HepG2 (cell line): Measurements from ENCODE around the gene GJD4. TPM values are rescaled to one million over a fixed set of nuclear protein-coding genes. Genes with fewer than 3 reads are reported as not detected.

ENCODE experiments used
- ATAC-seq: fragments of 200-7000 bp; cut with Tn5 transposase; 3 replicates; pipeline ENCODE4 v1.9.1; 2020; ENCODE audit warnings: mild to moderate bottlenecking, moderate library complexity
- BruUV-seq: library from RNA; stranded (reverse); fragments of 400-500 nt; replicated peaks from 2 replicates; lab custom pipeline; 2021; lab: Mats Ljungman, UMichigan
- CTCF ChIA-PET: fragments of 300-600 bp; formaldehyde crosslinking; extraction: SDS; loops from one replicate; lab custom pipeline; 2021; ENCODE audit warnings: low total read pairs, inconsistent platforms, low intra/inter-chr PET ratio; lab: Yijun Ruan, JAX
- POLR2A ChIA-PET: fragments of 350-600 bp; sonication (Branson Sonifier 250); formaldehyde crosslinking; loops from one replicate; lab custom pipeline; 2020; ENCODE audit warnings: antibody characterized with exemption, inconsistent platforms; lab: Yijun Ruan, JAX
- DNase-seq: peaks from one replicate; pipeline ENCODE4 v3.0.0-alpha.2; 2015; ENCODE audit warnings: low spot score
- FAIRE-seq: peaks from 3 replicates; lab custom pipeline; 2011; peaks lifted over from hg19 to GRCh38; lab: Jason Lieb, UNC
- H2AFZ ChIP-seq: one replicate; pipeline ENCODE4 v1.6.1; 2011; ENCODE audit warnings: low read length, inconsistent platforms
- H3K27ac ChIP-seq: fragments of 300-600 bp; 3 replicates; pipeline ENCODE4 v1.8.0; 2011; ENCODE audit warnings: mixed run types, mild to moderate bottlenecking, mixed read lengths, low read length, inconsistent platforms; ENCODE audit not compliant: insufficient read depth; ENCODE audit errors: extremely low read length
- H3K27me3 ChIP-seq, 2 experiments: fragments of 200-600 bp in 1 of 2; 2 replicates in 1 of 2; 3 replicates in 1 of 2; pipeline versions ENCODE4 v1.6.0 to v1.8.0; 2011; ENCODE audit warnings: low read length in 2 of 2, mild to moderate bottlenecking in 2 of 2, moderate library complexity in 2 of 2, inconsistent platforms in 1 of 2; ENCODE audit not compliant: insufficient read depth in 2 of 2, control insufficient read depth in 1 of 2
- H3K36me3 ChIP-seq, 2 experiments: fragments of 200-600 bp in 1 of 2; replicated peaks in 1 of 2; 2 replicates in 1 of 2; 3 replicates in 1 of 2; pipeline versions ENCODE4 v1.5.1 to v1.8.0; 2011; ENCODE audit warnings: low read length in 2 of 2, inconsistent platforms in 1 of 2; ENCODE audit not compliant: insufficient read depth in 2 of 2, control insufficient read depth in 1 of 2
- H3K4me1 ChIP-seq: 2 replicates; pipeline ENCODE4 v1.5.1; 2012; ENCODE audit warnings: low read length, inconsistent platforms; ENCODE audit not compliant: insufficient read depth
- H3K4me2 ChIP-seq: 2 replicates; pipeline ENCODE4 v1.6.0; 2011; ENCODE audit warnings: low read depth, low read length, inconsistent platforms
- H3K4me3 ChIP-seq, 3 experiments: fragments of 200-600 bp in 1 of 3; sonication (generic), shearing (Covaris generic) in 1 of 3; replicated peaks in 1 of 3; 2 replicates each; pipeline ENCODE4 v1.5.1; 2011 to 2016; ENCODE audit warnings: low read length in 3 of 3, inconsistent platforms in 2 of 3, low read depth in 2 of 3, mild to moderate bottlenecking in 2 of 3, control low read depth in 1 of 3, mixed read lengths in 1 of 3; ENCODE audit not compliant: insufficient read depth in 1 of 3
- H3K79me2 ChIP-seq: one replicate; pipeline ENCODE4 v1.6.1; 2011; ENCODE audit warnings: low read length, inconsistent platforms; ENCODE audit not compliant: insufficient read depth
- H3K9ac ChIP-seq: 2 replicates; pipeline ENCODE4 v1.6.0; 2011; ENCODE audit warnings: mild to moderate bottlenecking, low read depth, low read length, inconsistent platforms; ENCODE audit not compliant: insufficient read depth
- H3K9me3 ChIP-seq: 2 replicates; pipeline ENCODE4 v1.5.1; 2012; ENCODE audit warnings: mild to moderate bottlenecking, low read length
- H4K20me1 ChIP-seq: 2 replicates; pipeline ENCODE4 v1.6.0; 2011; ENCODE audit warnings: inconsistent platforms, mild to moderate bottlenecking, low read length, moderate library complexity; ENCODE audit not compliant: insufficient read depth
- HNF4G ChIP-seq, 2 experiments: sonication (generic) in 1 of 2; formaldehyde crosslinking in 1 of 2; IDR thresholded peaks; 2 replicates each; pipeline versions ENCODE4 v1.4.0 to v1.6.1; 2011 to 2020; ENCODE audit warnings: borderline replicate concordance in 2 of 2, low read depth in 2 of 2, mild to moderate bottlenecking in 2 of 2, low read length in 1 of 2, missing genetic modification reagents in 1 of 2, moderate library complexity in 1 of 2
- PATZ1 ChIP-seq: sonication (generic); formaldehyde crosslinking; IDR thresholded peaks from 2 replicates; pipeline ENCODE4 v1.4.0; 2020; ENCODE audit warnings: missing genetic modification reagents
- PITX1 ChIP-seq: sonication (generic); formaldehyde crosslinking; IDR thresholded peaks from 2 replicates; pipeline ENCODE4 v1.5.1; 2020; ENCODE audit warnings: mild to moderate bottlenecking, missing genetic modification reagents
- POLR2G ChIP-seq: fragments of 200-400 bp; formaldehyde crosslinking; IDR thresholded peaks from 2 replicates; pipeline ENCODE4 v1.6.1; 2018; ENCODE audit warnings: mild to moderate bottlenecking, low read depth, low read length, moderate library complexity
- SETDB1 ChIP-seq: sonication (generic); formaldehyde crosslinking; IDR thresholded peaks from 2 replicates; pipeline ENCODE4 v1.5.1; 2020; ENCODE audit warnings: missing genetic modification reagents, mild to moderate bottlenecking, borderline replicate concordance
- SP140L ChIP-seq: sonication (generic); formaldehyde crosslinking; IDR thresholded peaks from 2 replicates; pipeline ENCODE4 v1.4.0; 2020; ENCODE audit warnings: missing genetic modification reagents, borderline replicate concordance
- STAG1 ChIP-seq: sonication (generic); formaldehyde crosslinking; IDR thresholded peaks from 2 replicates; pipeline ENCODE4 v1.4.0; 2020; ENCODE audit warnings: missing genetic modification reagents
- THAP8 ChIP-seq: sonication (generic); formaldehyde crosslinking; IDR thresholded peaks from 2 replicates; pipeline ENCODE4 v1.5.1; 2020; ENCODE audit warnings: missing genetic modification reagents, mild to moderate bottlenecking, borderline replicate concordance
- ZMYM2 ChIP-seq: sonication (generic); formaldehyde crosslinking; IDR thresholded peaks from 2 replicates; pipeline ENCODE4 v1.8.0; 2022; ENCODE audit warnings: mild to moderate bottlenecking, missing genetic modification reagents
- ZNF331 ChIP-seq: sonication (generic); formaldehyde crosslinking; IDR thresholded peaks from 2 replicates; pipeline ENCODE4 v1.4.0; 2020; ENCODE audit warnings: missing genetic modification reagents
- ZNF558 ChIP-seq: sonication (generic); formaldehyde crosslinking; IDR thresholded peaks from 2 replicates; pipeline ENCODE4 v1.9.0; 2022; ENCODE audit warnings: mild to moderate bottlenecking, missing genetic modification reagents, borderline replicate concordance
- WGBS: methylation state at CpG from one replicate; pipeline ENCODE4 v1.1.6; 2017; ENCODE audit warnings: low lambda C conversion rate; 5-methylcytosine and 5-hydroxymethylcytosine counted together
- in situ Hi-C: cut with HindIII; loops from 2 replicates; pipeline ENCODE4 v1.10.0; 2017; ENCODE audit warnings: low pct_unique_long_range_greater_than_20kb; ENCODE audit not compliant: extremely low pct_ligation_motif_present
- intact Hi-C: fragments of 100-400 bp; cut with micrococcal nuclease; formaldehyde crosslinking; loops from one replicate; pipeline ENCODE4 v1.10.0; 2022; ENCODE audit not compliant: unreplicated experiment
- polyA plus RNA-seq, 8 experiments: library from polyadenylated mRNA; depleted of rRNA in 3 of 8; stranded (reverse) in 7 of 8; unstranded in 1 of 8; fragments of >200 nt; fragmentation: Illumina TruSeq in 4 of 8; extraction: Trizol in 4 of 8; gene quantifications; 2 replicates each; pipeline versions ENCODE4 v1.2.1 to v1.2.3, GENCODE V29; 2011 to 2016; ENCODE audit warnings: low read depth in 4 of 8, missing spikeins in 1 of 8, mixed read lengths in 1 of 8; ENCODE audit not compliant: insufficient read depth in 1 of 8
- total RNA-seq, 5 experiments: library from RNA; depleted of rRNA; stranded (reverse); fragments of >200 nt; fragmentation: Illumina TruSeq; extraction: Trizol; gene quantifications; 2 replicates each; pipeline ENCODE4 v1.2.3, GENCODE V29; 2016; ENCODE audit warnings: low read depth in 1 of 5
- TF ChIP-seq, protein P1 (sequence below): IDR thresholded peaks from 2 replicates; pipeline ENCODE4 v1.6.1; 2016; ENCODE audit warnings: missing biosample characterization, missing genetic modification reagents, low read depth
- TF ChIP-seq, protein P2 (sequence below): sonication (generic); formaldehyde crosslinking; IDR thresholded peaks from 2 replicates; pipeline ENCODE4 v1.8.0; 2022; ENCODE audit warnings: mild to moderate bottlenecking, missing genetic modification reagents, moderate library complexity
- TF ChIP-seq, protein P3 (sequence below): IDR thresholded peaks from 2 replicates; pipeline ENCODE4 v1.6.1; 2016
- TF ChIP-seq, protein P4 (sequence below): sonication (generic); formaldehyde crosslinking; IDR thresholded peaks from 2 replicates; pipeline ENCODE4 v1.5.0; 2020; ENCODE audit warnings: mild to moderate bottlenecking, missing genetic modification reagents, moderate library complexity

The GJD4 gene
- total and polyA plus RNA-seq, 2 of the 13 experiments (the other 11 are each of a cell fraction or from before 2014, with no cell fraction given) = not detected

- DNase-seq (no peak), ATAC-seq (peak; percentile 51), FAIRE-seq (no peak)
- ChIA-PET POLR2A (no interaction called here), CTCF (no interaction called here)
- Histone ChIP-seq H4K20me1 (no peaks in the 10 kb centered on the region), H2AFZ (no peak overlapping the region), H3K79me2 (no peaks in the 10 kb centered on the region), H3K4me3 (no peak overlapping the region), H3K4me2 (no peak overlapping the region), H3K9ac (no peak overlapping the region), H3K27me3 (no peaks in the 10 kb centered on the region), H3K4me1 (no peaks in the 10 kb centered on the region), H3K9me3 (no peaks in the 10 kb centered on the region), H3K36me3 (peaks cover 1 to 4% of the 10 kb centered on the region in 2 experiments), H3K27ac (no peak overlapping the region)
- BruUV-seq = no TSS peak
- in situ Hi-C loops = loop anchor here (25.0 kb wide), 1 partner anchor 463 kb away; no protein-coding TSS in a partner anchor
- 81% methylated on average over 9 of the region's 9 CpGs for WGBS
- intact Hi-C loops = no loop called here
- peak; percentile 26 for TF ChIP-seq STAG1 (CRISPR knock-in tag)
- TF ChIP-seq, protein P1, sequence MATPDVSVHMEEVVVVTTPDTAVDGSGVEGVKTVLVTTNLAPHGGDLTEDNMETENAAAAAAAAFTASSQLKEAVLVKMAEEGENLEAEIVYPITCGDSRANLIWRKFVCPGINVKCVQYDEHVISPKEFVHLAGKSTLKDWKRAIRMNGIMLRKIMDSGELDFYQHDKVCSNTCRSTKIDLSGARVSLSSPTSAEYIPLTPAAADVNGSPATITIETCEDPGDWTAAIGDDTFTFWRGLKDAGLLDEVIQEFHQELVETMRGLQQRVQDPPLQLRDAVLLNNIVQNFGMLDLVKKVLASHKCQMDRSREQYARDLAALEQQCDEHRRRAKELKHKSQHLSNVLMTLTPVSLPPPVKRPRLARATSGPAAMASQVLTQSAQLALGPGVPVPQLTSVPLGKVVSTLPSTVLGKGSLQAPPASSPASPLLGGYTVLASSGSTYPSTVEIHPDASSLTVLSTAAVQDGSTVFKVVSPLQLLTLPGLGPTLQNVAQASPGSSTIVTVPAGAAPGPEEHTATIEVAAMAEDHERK = no peak
- no peak for TF ChIP-seq ZMYM2 (CRISPR knock-in tag)
- no peak for TF ChIP-seq ZNF331 (CRISPR knock-in tag)
- TF ChIP-seq THAP8 (CRISPR knock-in tag) = no peak
- TF ChIP-seq, protein P2, sequence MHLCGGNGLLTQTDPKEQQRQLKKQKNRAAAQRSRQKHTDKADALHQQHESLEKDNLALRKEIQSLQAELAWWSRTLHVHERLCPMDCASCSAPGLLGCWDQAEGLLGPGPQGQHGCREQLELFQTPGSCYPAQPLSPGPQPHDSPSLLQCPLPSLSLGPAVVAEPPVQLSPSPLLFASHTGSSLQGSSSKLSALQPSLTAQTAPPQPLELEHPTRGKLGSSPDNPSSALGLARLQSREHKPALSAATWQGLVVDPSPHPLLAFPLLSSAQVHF (CRISPR knock-in tag) = no peak
- TF ChIP-seq, protein P3, sequence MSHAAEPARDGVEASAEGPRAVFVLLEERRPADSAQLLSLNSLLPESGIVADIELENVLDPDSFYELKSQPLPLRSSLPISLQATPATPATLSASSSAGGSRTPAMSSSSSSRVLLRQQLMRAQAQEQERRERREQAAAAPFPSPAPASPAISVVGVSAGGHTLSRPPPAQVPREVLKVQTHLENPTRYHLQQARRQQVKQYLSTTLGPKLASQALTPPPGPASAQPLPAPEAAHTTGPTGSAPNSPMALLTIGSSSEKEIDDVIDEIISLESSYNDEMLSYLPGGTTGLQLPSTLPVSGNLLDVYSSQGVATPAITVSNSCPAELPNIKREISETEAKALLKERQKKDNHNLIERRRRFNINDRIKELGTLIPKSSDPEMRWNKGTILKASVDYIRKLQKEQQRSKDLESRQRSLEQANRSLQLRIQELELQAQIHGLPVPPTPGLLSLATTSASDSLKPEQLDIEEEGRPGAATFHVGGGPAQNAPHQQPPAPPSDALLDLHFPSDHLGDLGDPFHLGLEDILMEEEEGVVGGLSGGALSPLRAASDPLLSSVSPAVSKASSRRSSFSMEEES (CRISPR knock-in tag) = no peak
- no peak for TF ChIP-seq PITX1 (CRISPR knock-in tag)
- 0 out of 2 replicates have a peak, but pooled peaks have one; percentile 24 for TF ChIP-seq POLR2G
- TF ChIP-seq HNF4G (IDR thresholded peaks at IDR 0.05; ENCODE audit: borderline replicate concordance, low read depth, low read length) = no peak
- no peak for TF ChIP-seq HNF4G (CRISPR knock-in tag; IDR thresholded peaks at IDR 0.05; ENCODE audit: borderline replicate concordance, low read depth)
- TF ChIP-seq, protein P4, sequence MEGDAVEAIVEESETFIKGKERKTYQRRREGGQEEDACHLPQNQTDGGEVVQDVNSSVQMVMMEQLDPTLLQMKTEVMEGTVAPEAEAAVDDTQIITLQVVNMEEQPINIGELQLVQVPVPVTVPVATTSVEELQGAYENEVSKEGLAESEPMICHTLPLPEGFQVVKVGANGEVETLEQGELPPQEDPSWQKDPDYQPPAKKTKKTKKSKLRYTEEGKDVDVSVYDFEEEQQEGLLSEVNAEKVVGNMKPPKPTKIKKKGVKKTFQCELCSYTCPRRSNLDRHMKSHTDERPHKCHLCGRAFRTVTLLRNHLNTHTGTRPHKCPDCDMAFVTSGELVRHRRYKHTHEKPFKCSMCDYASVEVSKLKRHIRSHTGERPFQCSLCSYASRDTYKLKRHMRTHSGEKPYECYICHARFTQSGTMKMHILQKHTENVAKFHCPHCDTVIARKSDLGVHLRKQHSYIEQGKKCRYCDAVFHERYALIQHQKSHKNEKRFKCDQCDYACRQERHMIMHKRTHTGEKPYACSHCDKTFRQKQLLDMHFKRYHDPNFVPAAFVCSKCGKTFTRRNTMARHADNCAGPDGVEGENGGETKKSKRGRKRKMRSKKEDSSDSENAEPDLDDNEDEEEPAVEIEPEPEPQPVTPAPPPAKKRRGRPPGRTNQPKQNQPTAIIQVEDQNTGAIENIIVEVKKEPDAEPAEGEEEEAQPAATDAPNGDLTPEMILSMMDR = peak; percentile 61
- no peak for TF ChIP-seq ZNF558 (CRISPR knock-in tag)
- TF ChIP-seq SP140L (CRISPR knock-in tag) = no peak
- TF ChIP-seq PATZ1 = peak; percentile 66
- no peak for TF ChIP-seq SETDB1
Measured at GRCh38 chr10:35574924-35575352, 30.2 kb upstream of the GJD4 start.
